ENCODE data around the gene NEDD9.
A peak's percentile ranks its signal among the peaks of the same experiment; 100 is the strongest.

NEDD9 gene

DNA sequence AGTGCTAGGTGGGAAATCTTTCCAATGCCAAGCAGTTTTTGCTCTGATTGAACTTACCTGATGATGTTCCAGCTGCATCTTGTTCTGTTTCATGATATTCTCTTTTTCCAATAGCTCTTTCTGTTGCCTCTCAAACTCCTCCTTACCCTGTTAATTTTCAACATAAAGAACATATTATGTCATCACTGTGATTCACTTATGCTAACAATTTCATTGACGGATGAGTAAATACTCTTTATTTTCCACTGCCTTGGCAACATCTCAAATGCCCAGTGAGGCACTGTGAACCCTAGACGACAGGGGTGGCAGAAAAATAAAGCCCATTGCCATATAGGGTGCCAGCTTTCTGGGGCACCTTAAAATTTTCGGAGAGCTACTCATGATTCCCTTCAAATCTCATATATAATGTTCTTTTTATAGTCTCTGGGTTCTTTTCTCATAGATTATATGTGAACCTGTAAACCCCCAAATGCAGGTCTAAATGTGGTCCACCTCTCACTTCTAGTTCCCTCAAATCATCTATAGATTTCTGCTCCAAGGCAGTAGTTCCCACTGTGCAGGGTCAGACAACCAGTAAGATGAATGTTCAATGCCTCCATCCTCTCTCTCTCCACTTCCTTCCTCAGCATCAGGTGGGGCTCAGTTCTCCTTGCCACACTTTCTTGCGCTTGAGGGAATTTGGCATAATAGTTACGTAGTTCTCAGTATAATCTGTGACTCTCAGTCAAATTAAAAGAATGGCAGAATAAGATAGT lies 44.1 kb downstream of the NEDD9 start:
- Histone ChIP-seq H3K36me3 (ENCODE audit: control insufficient read depth, insufficient read depth, low read length) (peaks cover 22% of the 10 kb centered on the region), H3K27ac (ENCODE audit: low read depth, low read length) (no peak overlapping the region), H3K27me3 (ENCODE audit: control insufficient read depth, insufficient read depth, low read length) (no peaks in the 10 kb centered on the region), H3K4me1 (ENCODE audit: control insufficient read depth, insufficient read depth, low read length) (no peaks in the 10 kb centered on the region), H3K4me3 (ENCODE audit: low read depth, low read length) (no peak overlapping the region), H3K9ac (ENCODE audit: low read depth, low read length) (no peak overlapping the region), H3K9me3 (ENCODE audit: control insufficient read depth, insufficient read depth, low read length) (no peaks in the 10 kb centered on the region)

- no peak overlapping the region for H3K4me3 ChIP-seq (ENCODE audit: low read depth, low read length)
- H3K4me1 ChIP-seq (ENCODE audit: control insufficient read depth, insufficient read depth, low read length), result no peaks in the 10 kb centered on the region
- no peak overlapping the region for H3K9ac ChIP-seq (ENCODE audit: low read depth, low read length)
- no peak overlapping the region for H3K27ac ChIP-seq (ENCODE audit: low read depth, low read length)
- peaks cover 22% of the 10 kb centered on the region for H3K36me3 ChIP-seq (ENCODE audit: control insufficient read depth, insufficient read depth, low read length)
- H3K27me3 ChIP-seq (ENCODE audit: control insufficient read depth, insufficient read depth, low read length), result no peaks in the 10 kb centered on the region
- H3K9me3 ChIP-seq (ENCODE audit: control insufficient read depth, insufficient read depth, low read length), result no peaks in the 10 kb centered on the region
Observed at GRCh38 chr6:11187301-11187700, 45.2 kb downstream of the NEDD9 start.

GRCh38 chr6:11185204-11185842 lies 47.1 kb downstream of the NEDD9 start:
- peaks cover 6% of the 10 kb centered on the region for H3K9me3 ChIP-seq (ENCODE audit: control insufficient read depth, insufficient read depth, low read length)
- H3K9ac ChIP-seq (ENCODE audit: low read depth, low read length), result no peak overlapping the region
- no peaks in the 10 kb centered on the region for H3K27me3 ChIP-seq (ENCODE audit: control insufficient read depth, insufficient read depth, low read length)
- no peak overlapping the region for H3K4me3 ChIP-seq (ENCODE audit: low read depth, low read length)
- no peak overlapping the region for H3K27ac ChIP-seq (ENCODE audit: low read depth, low read length)
- H3K4me1 ChIP-seq (ENCODE audit: control insufficient read depth, insufficient read depth, low read length), result 0 out of 2 replicates have a peak, but pooled peaks cover under 1% of the 10 kb centered on the region
- H3K36me3 ChIP-seq (ENCODE audit: control insufficient read depth, insufficient read depth, low read length), result peaks cover 22% of the 10 kb centered on the region

DNA sequence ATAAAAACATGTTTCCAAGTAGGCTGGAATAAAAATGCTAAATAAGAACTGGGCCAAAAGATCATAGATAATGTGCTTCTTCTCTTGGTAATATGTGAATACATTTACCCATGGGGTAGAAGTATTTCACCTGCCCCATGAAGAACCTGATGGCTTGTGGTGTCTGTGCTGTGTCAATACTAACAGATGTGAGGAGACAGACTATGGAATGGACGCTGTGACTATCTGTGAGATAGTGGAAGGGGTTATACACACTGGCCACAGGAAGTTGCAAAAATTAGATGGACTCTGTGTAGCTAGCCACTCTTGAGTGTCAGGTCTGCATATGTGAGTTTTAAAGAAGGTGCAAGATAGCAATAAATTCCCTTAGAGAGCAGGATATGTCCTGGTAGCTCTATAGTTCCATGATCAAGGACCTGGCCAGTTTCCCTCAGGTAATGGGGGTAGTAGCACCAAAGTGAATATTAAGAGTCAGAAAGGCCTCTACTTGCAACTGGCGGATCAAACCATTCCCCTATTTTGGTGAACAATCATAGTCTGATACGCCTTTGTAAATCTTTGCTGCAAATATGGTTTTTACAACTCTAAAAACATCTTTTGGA lies 48.6 kb downstream of the NEDD9 start:
- Histone ChIP-seq H3K9ac (ENCODE audit: low read depth, low read length) (no peak overlapping the region), H3K4me3 (ENCODE audit: low read depth, low read length) (no peak overlapping the region), H3K27me3 (ENCODE audit: control insufficient read depth, insufficient read depth, low read length) (no peaks in the 10 kb centered on the region), H3K27ac (ENCODE audit: low read depth, low read length) (no peak overlapping the region), H3K9me3 (ENCODE audit: control insufficient read depth, insufficient read depth, low read length) (peaks cover 6% of the 10 kb centered on the region), H3K4me1 (ENCODE audit: control insufficient read depth, insufficient read depth, low read length) (peaks cover 14% of the 10 kb centered on the region), H3K36me3 (ENCODE audit: control insufficient read depth, insufficient read depth, low read length) (peaks cover 13% of the 10 kb centered on the region)

DNA sequence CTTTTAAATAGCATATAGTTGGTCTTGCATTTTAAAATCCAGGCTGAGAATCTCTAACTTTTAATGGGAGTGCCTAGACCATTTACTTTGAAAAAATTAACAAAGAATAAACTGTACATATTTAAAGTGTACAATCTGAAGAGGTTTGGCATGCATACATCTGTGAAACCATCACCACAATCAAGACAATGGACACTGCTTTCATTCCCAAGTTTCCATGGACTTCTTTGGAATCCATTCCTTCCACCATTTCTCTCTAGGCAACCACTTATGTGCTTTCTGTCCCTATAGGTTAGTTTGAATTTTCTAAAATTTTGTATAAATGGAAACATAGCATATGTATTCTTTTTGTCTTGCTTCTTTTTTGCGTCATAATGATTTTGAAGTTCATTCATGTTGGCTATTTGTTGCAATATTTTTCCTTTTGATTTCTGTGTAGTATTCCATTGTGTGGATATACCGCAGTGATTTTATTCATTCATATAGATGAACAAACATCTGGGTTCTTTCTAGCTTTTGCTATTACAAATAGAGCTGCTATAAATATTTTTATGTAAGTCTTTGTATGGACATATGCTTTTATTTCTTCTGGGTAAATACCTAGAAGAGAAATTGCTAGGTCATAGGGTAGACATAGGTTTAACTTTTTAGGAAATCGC lies 50.9 kb downstream of the NEDD9 start:
- Histone ChIP-seq H3K9ac (ENCODE audit: low read depth, low read length) (no peak overlapping the region), H3K4me3 (ENCODE audit: low read depth, low read length) (no peak overlapping the region), H3K9me3 (ENCODE audit: control insufficient read depth, insufficient read depth, low read length) (peaks cover 6% of the 10 kb centered on the region), H3K36me3 (ENCODE audit: control insufficient read depth, insufficient read depth, low read length) (peaks cover 7% of the 10 kb centered on the region), H3K27me3 (ENCODE audit: control insufficient read depth, insufficient read depth, low read length) (no peaks in the 10 kb centered on the region), H3K4me1 (ENCODE audit: control insufficient read depth, insufficient read depth, low read length) (peaks cover 18% of the 10 kb centered on the region), H3K27ac (ENCODE audit: low read depth, low read length) (no peak overlapping the region)

DNA sequence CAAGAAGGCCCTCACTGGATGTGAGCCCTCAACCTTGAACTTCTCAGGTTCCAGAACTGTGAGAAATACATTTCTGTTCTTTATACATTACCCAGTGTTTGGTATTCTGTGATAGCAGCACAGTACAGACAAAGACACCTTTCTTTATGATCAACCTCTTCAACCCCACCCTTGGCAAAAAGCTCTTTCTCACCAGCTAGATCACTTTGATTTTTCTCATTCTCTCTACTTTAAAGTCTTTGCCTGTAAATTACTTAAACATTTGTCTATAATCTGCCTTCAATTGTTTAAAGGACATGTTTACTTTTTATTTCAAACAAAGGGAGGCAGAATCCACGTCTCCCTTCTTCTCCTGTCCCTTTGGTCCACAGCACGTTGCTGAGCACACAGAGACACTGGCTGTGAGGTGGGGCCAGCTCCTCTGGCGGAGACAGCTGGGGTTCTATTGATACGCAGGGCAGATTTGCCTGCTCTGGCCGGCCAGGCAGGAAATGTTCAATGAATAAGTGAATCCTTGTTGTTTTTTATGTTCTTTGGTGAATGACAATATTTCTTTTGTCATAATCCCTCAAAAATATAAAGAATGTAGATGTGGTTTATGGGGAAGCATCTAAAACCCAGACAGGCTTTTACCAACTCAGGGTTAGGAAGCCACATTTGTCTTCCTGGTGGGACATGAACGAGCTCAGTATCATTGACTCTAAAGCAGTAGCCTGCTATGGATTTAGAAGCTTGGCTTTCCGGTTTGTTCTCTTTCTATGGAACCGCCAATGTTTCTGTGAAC lies 52.9 kb downstream of the NEDD9 start:
- peaks cover 6% of the 10 kb centered on the region for H3K9me3 ChIP-seq (ENCODE audit: control insufficient read depth, insufficient read depth, low read length)
- no peaks in the 10 kb centered on the region for H3K36me3 ChIP-seq (ENCODE audit: control insufficient read depth, insufficient read depth, low read length)
- peak overlapping the region; percentile 2 for H3K27ac ChIP-seq (ENCODE audit: low read depth, low read length)
- H3K27me3 ChIP-seq (ENCODE audit: control insufficient read depth, insufficient read depth, low read length), result no peaks in the 10 kb centered on the region
- H3K9ac ChIP-seq (ENCODE audit: low read depth, low read length), result no peak overlapping the region
- H3K4me1 ChIP-seq (ENCODE audit: control insufficient read depth, insufficient read depth, low read length), result peaks cover 18% of the 10 kb centered on the region
- H3K4me3 ChIP-seq (ENCODE audit: low read depth, low read length), result no peak overlapping the region

GRCh38 chr6:11179088-11179418 lies 53.4 kb downstream of the NEDD9 start:
- H3K9ac ChIP-seq (ENCODE audit: low read depth, low read length), result no peak overlapping the region
- H3K36me3 ChIP-seq (ENCODE audit: control insufficient read depth, insufficient read depth, low read length), result no peaks in the 10 kb centered on the region
- H3K27ac ChIP-seq (ENCODE audit: low read depth, low read length), result no peak overlapping the region
- no peaks in the 10 kb centered on the region for H3K27me3 ChIP-seq (ENCODE audit: control insufficient read depth, insufficient read depth, low read length)
- H3K9me3 ChIP-seq (ENCODE audit: control insufficient read depth, insufficient read depth, low read length), result peaks cover 6% of the 10 kb centered on the region
- peaks cover 18% of the 10 kb centered on the region for H3K4me1 ChIP-seq (ENCODE audit: control insufficient read depth, insufficient read depth, low read length)
- H3K4me3 ChIP-seq (ENCODE audit: low read depth, low read length), result no peak overlapping the region

DNA sequence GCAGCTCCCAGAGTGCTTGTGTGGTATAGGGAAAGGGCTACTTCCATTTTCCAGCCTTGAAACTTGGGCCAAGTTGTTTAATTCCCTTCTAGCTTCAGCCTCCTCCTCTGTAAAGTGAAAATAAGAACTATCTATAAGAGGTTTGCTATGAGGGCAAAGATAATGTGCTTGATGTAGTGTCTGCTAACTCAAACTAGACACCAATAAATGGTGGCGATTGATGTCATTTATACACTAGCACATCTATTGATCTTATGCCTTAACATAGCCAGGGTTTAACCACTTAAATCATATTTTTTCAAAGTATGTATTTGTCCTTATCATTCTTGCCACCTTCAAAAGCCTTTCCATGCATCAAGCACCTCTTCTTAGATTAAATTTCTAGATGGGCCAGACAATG lies 55.2 kb downstream of the NEDD9 start:
- Histone ChIP-seq H3K27ac (ENCODE audit: low read depth, low read length) (no peak overlapping the region), H3K4me1 (ENCODE audit: control insufficient read depth, insufficient read depth, low read length) (peaks cover 30% of the 10 kb centered on the region)

GRCh38 chr6:11174242-11174611 lies 58.2 kb downstream of the NEDD9 start:
- Histone ChIP-seq H3K36me3 (ENCODE audit: control insufficient read depth, insufficient read depth, low read length) (no peaks in the 10 kb centered on the region), H3K9ac (ENCODE audit: low read depth, low read length) (no peak overlapping the region), H3K27ac (ENCODE audit: low read depth, low read length) (no peak overlapping the region), H3K4me1 (ENCODE audit: control insufficient read depth, insufficient read depth, low read length) (peaks cover 18% of the 10 kb centered on the region), H3K27me3 (ENCODE audit: control insufficient read depth, insufficient read depth, low read length) (no peaks in the 10 kb centered on the region), H3K9me3 (ENCODE audit: control insufficient read depth, insufficient read depth, low read length) (no peaks in the 10 kb centered on the region), H3K4me3 (ENCODE audit: low read depth, low read length) (no peak overlapping the region)

More for the DNA sequence above, 55.2 kb downstream of the NEDD9 start:
- H3K9me3 ChIP-seq (ENCODE audit: control insufficient read depth, insufficient read depth, low read length), result peaks cover 6% of the 10 kb centered on the region
- H3K9ac ChIP-seq (ENCODE audit: low read depth, low read length), result no peak overlapping the region
- H3K27me3 ChIP-seq (ENCODE audit: control insufficient read depth, insufficient read depth, low read length), result no peaks in the 10 kb centered on the region
- no peak overlapping the region for H3K4me3 ChIP-seq (ENCODE audit: low read depth, low read length)
- H3K36me3 ChIP-seq (ENCODE audit: control insufficient read depth, insufficient read depth, low read length), result no peaks in the 10 kb centered on the region

GRCh38 chr6:11172501-11173327 lies 59.8 kb downstream of the NEDD9 start:
- Histone ChIP-seq H3K9ac (ENCODE audit: low read depth, low read length) (no peak overlapping the region), H3K36me3 (ENCODE audit: control insufficient read depth, insufficient read depth, low read length) (no peaks in the 10 kb centered on the region), H3K4me1 (ENCODE audit: control insufficient read depth, insufficient read depth, low read length) (peaks cover 11% of the 10 kb centered on the region), H3K9me3 (ENCODE audit: control insufficient read depth, insufficient read depth, low read length) (no peaks in the 10 kb centered on the region), H3K4me3 (ENCODE audit: low read depth, low read length) (peak overlapping the region; percentile 45), H3K27ac (ENCODE audit: low read depth, low read length) (no peak overlapping the region), H3K27me3 (ENCODE audit: control insufficient read depth, insufficient read depth, low read length) (no peaks in the 10 kb centered on the region)

All from HUES48 (cell line).